22Rv1 (cell line): Measurements from ENCODE around the gene SLC44A2.

ENCODE experiments used
- ZFX ChIP-seq: fragments of 450-650 bp; IDR thresholded peaks from 2 replicates; pipeline ENCODE4 v1.6.1; 2017; ENCODE audit warnings: antibody characterized with exemption, borderline replicate concordance
- TF ChIP-seq, protein P1 (sequence below): fragments of 450-650 bp; IDR thresholded peaks from 2 replicates; pipeline ENCODE4 v1.5.1; 2017; ENCODE audit warnings: mild to moderate bottlenecking

DNA sequence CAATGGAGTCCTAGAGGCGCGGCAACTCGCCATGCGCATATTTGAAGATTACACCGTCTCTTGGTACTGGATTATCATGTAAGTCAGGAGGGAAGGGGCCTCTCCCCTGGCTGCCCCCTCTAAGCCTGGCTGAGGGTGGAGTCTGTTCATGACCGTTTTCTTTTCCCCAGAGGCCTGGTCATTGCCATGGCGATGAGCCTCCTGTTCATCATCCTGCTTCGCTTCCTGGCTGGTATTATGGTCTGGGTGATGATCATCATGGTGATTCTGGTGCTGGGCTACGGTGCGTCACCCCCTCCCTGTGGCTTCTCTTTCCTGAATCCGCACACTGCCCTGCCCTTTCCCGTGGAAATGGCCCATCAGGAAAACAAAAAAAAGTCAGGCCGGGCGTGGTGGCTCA lies 6.5 kb downstream of the SLC44A2 start:
- TF ChIP-seq, protein P1, sequence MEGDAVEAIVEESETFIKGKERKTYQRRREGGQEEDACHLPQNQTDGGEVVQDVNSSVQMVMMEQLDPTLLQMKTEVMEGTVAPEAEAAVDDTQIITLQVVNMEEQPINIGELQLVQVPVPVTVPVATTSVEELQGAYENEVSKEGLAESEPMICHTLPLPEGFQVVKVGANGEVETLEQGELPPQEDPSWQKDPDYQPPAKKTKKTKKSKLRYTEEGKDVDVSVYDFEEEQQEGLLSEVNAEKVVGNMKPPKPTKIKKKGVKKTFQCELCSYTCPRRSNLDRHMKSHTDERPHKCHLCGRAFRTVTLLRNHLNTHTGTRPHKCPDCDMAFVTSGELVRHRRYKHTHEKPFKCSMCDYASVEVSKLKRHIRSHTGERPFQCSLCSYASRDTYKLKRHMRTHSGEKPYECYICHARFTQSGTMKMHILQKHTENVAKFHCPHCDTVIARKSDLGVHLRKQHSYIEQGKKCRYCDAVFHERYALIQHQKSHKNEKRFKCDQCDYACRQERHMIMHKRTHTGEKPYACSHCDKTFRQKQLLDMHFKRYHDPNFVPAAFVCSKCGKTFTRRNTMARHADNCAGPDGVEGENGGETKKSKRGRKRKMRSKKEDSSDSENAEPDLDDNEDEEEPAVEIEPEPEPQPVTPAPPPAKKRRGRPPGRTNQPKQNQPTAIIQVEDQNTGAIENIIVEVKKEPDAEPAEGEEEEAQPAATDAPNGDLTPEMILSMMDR, result no peak
- TF ChIP-seq ZFX, result no peak
